GM18498 (cell line): ENCODE data around the gene CREB3L1.

Experiments
- ATAC-seq: cut with Tn5 transposase; IDR thresholded peaks from one replicate; pipeline ENCODE4 v1.9.1; 2021; ENCODE audit warnings: mild to moderate bottlenecking, moderate library complexity; ENCODE audit not compliant: unreplicated experiment

CREB3L1 gene

DNA sequence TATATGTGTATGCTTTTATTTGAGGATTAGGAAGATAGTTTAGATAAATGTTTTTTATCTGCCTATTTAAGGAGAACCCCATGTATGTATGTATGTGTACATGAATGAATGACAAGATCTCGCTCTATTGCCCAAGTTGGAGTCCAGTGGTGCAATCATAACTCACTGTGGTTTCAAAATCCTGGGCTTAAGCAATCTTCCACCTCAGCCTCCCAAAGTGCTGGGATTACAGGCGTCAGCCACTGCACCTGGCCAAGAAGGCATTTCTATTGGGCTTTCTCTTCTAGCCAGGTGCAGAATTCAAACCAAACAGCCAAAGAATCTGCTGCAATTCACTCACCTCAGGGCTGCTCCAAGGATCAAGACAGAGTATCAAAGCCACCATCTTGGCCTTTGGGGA is 44.3 kb downstream of the CREB3L1 start:
- no peak for ATAC-seq

DNA sequence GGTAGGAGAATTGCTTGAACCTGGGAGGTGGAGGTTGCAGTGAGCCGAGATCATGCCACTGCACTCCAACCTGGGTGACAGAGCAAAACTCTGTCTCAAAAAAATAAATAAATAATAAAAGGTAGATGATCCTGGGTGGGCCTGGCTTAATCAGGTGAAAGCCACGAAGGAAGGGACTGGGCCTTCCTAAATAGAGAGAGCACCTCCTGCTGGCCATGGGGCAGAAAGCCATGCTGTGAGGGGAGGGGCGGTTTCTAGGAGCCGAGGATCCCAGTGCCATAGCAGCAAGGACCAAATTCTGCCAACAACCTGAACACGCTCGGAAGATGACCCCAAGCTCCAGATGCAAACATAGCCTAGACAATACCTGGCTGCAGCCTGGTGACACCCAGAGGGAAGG is 45.3 kb downstream of the CREB3L1 start:
- ATAC-seq = no peak

DNA sequence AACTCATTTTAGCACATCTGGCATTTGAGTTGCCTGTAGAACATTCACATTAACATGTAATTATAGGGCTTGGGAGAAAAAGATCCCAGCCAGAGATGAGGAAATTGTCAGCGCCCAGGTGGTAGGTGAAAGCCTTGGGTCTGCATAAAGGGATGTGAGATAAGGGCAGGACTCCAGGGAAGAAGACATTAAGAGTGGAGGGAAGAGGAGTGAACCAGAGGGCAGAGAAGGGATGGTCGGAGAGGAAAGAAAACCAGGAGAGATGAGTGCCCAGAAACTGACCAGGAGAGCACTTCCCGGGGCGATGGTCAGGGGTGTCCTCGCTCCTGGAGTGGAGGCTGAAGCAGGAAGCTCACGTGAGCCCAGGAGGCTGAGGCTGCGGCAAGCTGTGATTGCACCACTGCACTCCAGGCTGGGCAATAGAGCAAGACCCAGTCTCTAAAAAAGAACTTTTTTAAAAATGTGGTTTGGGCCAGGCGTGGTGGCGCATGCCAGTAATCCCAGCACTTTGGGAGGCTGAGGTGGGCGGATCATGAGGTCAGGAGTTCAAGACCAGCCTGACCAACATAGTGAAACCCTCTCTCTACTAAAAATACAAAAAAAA is 49.5 kb downstream of the CREB3L1 start:
- no peak for ATAC-seq

DNA sequence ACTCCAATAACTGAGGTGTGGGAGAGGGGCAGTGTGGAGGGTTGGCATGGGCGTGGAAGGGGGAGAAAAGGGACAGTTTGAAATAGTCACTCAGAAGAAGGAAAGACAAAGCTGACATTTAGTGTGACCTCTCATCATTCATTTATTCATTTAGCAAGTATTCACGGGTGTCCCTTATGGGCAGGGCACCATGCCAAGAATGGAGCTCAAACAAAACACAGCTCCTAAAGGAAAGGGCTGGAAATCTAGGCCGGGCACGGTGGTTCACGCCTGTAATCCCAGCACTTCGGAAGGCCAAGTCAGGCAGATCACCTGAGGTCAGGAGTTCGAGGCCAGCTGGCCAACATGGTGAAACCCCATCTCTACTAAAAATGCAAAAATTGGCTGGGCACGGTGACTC is 50.4 kb downstream of the CREB3L1 start:
- ATAC-seq = no peak

DNA sequence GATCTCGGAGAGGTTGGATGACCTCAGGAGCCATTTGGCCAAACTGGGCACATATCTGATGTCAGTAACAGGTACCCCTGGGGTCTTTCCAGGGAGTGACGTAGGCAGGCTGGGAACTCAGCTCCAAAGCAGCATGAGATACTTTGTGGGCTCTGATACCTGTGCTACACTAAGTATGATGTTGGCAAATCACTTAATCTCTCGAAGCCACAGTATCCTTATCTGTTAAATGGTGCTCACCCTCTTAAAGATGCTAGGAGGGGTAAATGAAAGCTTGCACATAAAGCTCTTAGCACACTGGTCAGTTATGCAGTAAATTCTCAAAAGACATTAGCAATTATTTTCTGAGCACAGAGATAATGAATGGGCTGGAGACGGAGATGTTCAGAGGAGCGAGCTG is 52.7 kb downstream of the CREB3L1 start:
- no peak for ATAC-seq

DNA sequence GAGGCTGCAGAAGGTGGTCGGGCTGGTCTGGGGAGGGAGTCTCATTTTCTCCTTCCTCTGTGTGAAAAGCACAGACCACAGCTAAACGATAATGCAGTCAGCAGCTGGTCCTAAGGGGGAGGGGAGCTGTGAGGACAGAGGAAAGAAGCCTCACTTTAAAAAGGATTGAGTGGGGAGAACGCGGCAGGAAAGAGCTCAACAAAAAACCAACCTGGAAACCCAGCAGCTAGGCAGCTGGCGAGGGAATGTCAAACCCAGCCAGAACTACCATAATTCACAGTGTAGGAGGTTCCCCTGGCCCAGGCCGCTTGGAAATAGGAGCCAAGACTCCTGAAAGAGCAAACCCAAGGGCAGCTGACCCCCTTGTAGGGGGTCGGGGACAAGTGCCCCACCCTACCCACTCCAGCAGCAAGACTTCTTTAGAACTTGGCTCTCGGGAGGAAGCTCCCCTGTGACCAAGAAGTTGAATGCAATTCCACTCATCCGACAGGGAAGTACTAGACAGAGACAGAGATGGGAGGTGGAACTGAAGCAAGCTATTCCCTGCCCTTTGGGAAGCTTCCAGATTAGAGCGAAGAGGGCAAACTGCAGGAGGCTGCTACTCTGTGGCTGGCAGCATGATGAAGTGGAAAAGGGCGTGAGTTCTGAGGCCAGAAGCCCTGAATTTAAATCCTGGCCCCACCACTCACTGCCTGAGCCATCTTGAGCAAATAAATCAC is 53.3 kb downstream of the CREB3L1 start:
- ATAC-seq = no peak

DNA sequence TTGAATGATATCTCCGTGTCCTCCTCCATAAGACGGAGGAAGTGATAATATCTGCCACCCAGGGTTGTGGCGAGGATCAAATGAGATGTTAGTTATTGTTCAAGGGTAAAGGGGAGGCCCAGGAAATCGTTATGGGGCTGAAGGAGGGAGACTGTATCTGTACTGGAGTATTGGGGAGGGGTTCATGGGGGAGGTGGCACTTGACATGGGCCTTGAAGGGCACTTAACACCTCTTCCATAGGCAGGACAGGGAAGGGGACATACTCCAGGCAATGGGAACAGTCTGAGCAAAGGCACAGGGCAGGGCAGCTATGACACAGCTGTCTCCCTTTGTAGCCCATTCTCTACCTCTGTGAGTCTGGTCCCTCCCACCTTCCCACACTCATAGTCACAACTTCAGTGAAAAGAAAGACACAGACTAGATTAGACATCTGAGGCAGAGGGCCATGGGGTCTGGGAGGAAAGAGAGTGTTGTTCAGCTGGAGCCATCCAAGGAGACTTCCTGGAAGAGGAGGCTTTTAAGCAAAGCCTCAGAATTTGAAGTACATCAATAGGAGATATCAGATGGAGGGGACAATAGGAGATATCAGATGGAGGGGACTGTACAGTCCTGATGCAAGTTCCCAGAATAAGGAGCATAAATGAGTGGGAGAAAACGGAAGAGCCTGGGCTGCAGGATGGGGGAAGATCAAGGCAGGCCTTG is 54.0 kb downstream of the CREB3L1 start:
- ATAC-seq = no peak

DNA sequence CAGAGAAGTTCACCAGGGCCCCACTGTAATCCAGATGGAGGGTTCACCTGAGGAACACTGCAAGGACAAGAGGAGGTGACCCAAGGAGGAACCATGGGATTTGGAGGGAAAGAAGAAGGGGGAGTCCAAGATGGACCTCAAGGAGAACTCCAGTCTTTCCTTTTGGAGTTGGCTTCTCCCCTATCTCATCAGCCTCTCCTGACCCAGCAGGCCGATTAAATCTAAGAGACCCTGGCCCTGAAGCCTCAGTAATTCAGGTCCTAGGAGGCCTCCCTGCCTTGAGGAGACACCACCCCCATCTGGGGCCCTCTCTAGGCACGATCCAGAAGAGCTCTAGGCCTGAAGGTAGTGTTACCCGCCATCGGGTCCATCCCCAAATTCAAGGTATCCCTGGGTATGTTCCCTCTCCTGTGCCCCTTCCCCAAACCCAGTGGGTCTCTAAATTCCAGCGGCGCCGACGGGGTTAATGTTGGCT is 54.7 kb downstream of the CREB3L1 start:
- no peak for ATAC-seq

DNA sequence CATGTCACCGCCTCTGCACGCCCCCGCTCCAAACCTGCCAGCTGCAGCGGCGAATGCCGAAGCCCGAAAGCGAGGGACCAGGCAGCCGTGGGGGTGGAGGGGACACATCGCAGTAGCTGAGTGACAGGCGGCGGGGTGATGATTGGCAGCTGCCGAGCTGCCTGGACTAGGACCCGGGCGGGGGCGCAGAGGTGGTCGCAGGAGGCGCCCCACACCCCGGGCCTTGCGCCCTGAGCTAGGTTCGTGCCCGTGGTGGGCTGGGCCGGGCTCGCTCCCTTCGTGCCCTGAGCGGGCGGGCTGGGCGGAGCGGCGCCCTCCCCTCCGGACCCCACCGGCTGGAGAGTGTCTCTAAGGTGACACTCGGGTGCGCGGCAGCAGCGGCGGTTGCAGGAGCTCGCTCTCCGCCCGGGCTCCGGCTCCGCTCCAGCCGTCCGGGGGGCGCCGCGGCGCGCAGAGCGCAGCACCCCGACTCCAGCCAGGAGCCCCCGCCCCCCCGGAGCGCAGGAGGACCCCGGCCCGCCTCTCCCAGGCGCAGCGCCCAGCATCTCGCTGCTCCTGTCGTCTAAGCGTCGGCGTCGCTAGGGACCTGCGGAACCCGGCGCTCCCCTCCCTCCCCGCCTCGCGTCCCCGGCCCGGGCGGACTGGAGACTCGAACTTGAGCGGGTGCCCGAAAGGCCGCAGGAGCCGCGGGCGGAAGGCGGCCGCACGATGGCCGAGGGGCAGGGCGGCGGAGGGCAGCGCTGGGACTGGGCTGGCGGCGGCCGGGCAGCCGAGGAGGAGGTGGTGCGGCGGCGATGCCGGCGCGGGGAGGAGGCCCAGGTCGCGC is 55.3 kb downstream of the CREB3L1 start:
- ATAC-seq = no peak

DNA sequence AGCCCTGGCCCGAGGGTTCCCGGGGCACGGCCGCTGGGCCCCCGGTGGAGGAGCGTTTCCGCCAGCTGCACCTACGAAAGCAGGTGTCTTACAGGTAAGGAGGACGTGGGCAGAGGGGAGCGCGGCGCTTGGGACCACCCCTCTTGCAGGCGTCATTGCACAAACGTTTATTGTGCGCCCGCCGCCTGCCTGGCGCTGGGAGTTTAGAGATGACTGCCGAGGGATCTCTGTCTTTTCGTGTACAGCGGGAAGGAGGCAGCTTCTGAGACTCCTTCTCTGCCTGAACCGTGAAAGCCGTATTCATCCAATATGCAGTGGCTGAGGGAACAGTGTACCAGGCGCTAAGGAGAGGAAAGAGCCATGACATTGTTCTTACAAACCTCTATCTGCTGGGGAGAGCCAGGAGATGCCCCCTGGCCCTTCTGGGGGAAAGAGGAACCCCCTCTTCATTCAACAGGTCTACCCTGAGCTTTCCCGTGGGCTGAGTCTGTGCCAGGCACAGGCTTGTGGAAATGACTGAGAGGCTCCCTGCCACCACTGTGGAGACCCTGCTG is 56.0 kb downstream of the CREB3L1 start:
- ATAC-seq = no peak

DNA sequence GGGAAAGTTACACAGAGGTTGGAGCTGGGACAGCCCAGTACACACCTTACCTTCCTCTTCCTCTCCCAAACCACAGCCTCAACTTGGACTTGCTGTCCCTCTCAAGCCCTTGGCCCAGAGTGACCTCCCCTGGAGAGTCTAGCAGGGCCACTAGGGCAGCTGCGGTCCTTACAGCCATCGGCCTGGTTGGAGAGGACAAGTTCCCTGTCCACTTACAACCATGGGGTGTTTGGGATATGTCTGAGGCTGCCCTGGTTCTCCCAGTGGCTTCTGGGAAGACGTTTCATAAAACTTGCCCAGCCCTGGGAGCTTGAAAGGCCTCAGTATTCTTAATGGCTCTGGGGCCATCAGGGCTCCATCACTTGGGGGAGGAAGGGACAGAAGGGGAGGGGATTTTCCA is 56.7 kb downstream of the CREB3L1 start:
- no peak for ATAC-seq

DNA sequence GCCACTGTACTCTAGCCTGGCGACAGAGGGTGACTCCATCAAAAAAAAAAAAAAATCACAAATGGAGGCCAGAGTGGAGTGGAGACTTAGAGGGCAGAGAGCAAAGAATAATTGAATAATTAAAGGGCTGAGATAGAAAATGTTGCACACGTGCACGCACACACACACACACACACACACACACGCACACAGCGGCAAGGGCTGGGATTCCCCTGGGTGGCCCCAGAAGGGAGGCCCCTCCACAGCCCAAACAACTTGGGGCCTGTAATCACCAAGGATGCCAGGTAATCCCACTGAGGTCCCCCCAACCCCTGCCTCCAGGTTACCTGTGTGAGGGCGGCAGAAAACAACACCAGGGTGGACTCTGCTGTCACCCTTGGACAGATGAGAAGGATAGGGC is 57.8 kb downstream of the CREB3L1 start:
- ATAC-seq = no peak

DNA sequence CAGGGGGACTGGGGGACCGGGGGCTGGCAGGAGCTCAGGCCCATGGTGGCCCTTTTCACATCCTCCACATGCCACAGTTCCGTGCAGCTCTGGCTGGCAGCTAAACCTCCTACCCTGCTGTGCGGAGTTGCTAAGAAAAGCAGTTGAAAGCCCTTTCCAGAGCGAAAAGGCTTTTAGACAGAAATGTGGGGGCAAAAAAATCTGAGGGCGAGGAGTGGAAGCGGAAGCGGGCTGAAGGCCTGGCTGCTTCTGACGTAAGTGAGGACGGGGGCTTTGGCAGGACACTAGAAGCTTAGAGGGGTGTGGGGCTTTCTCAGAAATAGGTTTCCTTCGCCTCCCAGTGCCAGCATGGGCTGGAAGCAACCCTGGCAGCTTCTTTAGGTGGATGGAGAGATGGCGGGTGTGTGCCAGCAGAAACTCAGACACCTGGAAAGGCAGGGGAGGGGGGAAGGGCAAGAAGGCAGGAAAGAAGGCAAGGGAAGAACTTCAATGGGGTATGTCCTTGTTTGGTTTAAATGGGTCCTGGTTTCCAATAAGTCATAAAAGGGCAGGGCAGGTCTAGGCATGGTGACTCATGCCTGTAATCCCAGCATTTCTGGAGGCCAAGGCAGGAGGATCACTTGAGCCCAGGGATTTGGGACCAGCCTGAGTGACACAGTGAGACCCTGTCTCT is 58.6 kb downstream of the CREB3L1 start:
- no peak for ATAC-seq

DNA sequence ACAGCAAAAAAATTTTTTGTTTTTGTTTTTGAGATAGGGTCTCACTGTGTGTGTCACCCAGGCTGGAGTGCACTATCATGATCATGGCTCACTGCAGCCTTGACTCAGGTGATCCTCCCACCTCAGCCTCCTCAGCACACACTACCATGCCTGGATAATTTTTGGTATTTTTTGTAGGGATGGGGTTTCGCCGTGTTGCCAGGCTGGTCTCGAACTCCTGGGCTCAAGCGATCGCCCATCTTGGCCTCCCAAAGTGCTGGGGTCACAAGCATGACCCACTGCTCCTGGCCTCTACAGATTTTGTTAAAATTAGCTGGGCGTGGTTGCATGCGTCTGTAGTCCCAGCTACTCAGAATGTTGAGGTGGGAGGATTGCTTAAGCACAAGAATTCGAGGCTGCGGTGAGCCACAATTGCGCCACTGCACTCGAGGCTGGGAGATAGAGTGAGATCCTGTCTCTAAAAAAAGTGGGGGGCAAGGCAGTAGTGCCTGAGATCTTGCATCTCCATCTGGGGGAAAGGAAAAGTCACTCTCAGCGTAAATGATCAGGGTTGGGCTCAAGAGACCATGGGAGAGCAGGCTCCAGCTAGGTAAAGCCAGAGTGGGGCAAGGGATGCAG is 59.2 kb downstream of the CREB3L1 start:
- no peak for ATAC-seq

DNA sequence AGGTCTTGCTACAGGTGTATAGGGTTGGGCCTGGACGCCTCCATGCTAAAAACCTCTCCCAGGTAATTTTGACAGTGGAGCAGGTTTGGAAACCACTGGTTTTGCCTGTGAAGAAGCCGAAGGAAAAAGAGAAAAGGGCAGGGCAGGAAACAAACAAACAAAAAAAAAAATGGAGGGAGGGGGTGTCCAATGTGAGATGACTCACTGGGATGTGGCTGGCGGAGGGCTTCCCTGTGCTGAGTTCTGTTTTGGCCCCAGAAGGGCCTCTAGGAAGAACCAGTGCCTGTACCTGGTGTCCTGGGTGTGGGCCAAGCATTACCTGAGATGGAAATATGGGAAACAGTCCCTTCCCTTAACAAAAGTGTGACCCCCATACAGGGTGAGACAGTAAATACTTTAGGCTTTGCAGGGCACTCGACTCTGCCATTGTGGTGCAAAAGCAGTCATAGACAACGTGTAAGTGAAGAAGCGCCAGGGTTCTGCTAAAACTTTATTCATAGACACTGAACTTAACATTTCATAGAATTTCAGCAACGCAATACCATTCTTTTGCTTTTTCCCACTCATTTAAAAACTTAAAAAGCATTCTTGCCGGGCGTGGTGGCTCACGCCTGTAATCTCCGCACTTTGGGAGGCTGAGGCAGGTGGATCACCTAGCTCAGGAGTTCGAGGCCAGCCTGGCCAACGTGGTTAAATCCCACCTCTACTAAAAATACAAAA is 60.3 kb downstream of the CREB3L1 start:
- ATAC-seq = no peak

DNA sequence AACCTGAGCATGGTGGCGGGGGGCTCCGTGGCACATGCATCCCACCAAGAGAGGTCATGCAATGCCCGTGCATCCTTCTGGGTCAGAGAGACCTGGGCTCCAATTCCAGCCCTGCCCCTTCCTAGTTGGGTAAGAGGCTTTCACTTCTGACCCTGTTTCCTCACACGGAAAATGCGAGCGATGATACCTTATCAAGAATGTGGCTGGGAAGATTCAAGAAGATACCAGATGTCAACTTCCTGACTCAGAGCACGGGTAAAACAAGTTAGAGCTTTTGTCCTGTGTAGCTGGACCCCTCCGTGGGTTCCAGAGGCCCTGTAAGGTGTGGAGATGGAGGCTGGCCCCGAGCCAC is 61.1 kb downstream of the CREB3L1 start:
- ATAC-seq = no peak

DNA sequence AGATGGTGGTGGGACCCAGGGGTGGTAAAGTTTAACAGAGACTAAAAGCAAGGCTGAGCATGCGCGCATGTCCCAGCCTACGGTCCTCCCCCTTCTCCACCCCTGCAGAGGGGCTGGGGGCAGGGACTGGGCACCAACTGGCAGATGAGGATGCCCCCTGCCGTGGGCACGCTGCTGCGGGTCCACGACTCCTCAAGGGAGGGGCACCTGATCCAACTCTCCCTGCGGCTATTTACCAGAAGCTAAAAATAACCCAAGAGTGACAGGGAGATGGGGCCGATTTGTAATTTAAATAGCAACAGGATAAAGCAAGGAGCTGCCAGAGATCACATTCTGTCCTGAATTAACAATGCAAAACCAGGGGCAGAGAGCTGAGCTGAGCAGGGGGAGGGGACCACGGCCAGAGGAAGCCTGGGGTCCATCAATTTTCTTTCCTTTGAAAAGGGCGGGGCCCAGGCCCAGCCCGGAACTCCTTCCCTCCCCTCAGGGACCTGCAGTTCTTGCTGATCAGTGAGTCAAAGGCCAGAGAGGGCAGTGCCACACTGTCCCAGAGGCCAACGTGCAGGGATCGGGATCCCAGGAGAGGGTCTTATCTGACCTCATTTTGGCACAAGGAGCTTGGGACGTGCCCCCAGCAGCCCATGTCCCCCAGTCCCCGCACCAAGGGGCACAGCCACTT is 61.7 kb downstream of the CREB3L1 start:
- no peak for ATAC-seq

DNA sequence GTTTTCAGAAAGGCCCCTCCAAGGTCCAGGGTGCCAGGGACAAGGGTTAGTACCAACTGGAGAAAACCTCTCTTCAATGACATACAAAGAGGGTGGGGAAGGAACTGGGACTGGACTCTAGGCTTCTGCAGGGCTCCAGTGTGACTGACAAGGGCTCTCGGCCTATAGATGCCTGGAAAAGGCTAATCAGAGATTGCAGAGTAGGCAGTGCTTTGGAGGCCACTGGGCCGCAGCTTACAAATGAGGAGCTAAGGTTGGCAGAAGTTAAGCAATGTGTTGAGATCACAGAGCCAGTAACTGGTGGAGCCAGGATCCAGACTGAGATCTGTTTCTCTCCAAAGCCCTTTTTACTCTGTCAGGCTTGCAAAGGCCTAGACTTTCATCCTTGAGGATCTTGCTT is 62.4 kb downstream of the CREB3L1 start:
- ATAC-seq = no peak

DNA sequence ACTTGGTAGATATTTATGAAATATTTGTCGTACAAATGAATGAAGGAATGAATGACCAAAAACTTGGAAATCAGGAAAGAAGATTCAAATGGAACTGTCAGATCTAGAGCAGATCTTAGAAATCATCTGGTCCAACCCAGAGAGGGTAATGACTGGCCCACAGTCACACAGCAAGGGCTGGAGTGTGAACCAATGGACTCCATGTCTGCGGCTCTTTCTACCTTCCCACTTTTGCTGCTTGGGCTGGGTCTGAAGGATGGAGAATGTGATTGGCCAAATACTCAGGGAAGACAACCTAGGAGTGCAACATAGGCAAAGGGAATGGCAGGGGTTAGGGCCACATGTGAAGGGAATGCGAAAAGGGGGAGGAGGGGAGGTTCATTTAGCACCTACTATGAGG is 64.0 kb downstream of the CREB3L1 start:
- ATAC-seq = no peak
